WTC11 (cell line): ENCODE measurements around the gene ZMYND8. TPM values are rescaled to one million over a fixed set of nuclear protein-coding genes. Genes with fewer than 3 reads are reported as not detected.

Experiments
- ATAC-seq: fragments of 200-7000 bp; cut with Tn5 transposase; 2 replicates; pipeline ENCODE4 v1.10.0; 2021; ENCODE audit warnings: mild to moderate bottlenecking, moderate library complexity
- CTCF ChIA-PET: fragments of 300-600 bp; sonication (Branson Sonifier 250); formaldehyde crosslinking; loops from one replicate; lab custom pipeline; 2021; ENCODE audit warnings: antibody characterized with exemption; lab: Charles Lee
- POLR2A ChIA-PET: fragments of 350-600 bp; sonication (Branson Sonifier 250); formaldehyde crosslinking; loops from one replicate; lab custom pipeline; 2021; ENCODE audit warnings: antibody characterized with exemption; lab: Charles Lee
- DNase-seq: peaks from one replicate; pipeline ENCODE4 v3.0.0; 2021; ENCODE audit warnings: low spot score
- H3K27ac Mint-ChIP-seq: 2 replicates; pipeline ENCODE4 v1.8.0; 2021; ENCODE audit warnings: mixed read lengths
- H3K27me3 Mint-ChIP-seq: 2 replicates; pipeline ENCODE4 v1.8.0; 2021; ENCODE audit warnings: low read depth, mild to moderate bottlenecking, moderate library complexity, mixed read lengths
- H3K36me3 Mint-ChIP-seq: 2 replicates; pipeline ENCODE4 v1.8.0; 2021; ENCODE audit warnings: mixed read lengths
- H3K4me1 Mint-ChIP-seq: 2 replicates; pipeline ENCODE4 v1.8.0; 2022; ENCODE audit warnings: mixed read lengths
- H3K4me3 Mint-ChIP-seq: 2 replicates; pipeline ENCODE4 v1.8.0; 2021; ENCODE audit warnings: mild to moderate bottlenecking, moderate library complexity, mixed read lengths
- H3K9me3 Mint-ChIP-seq: 2 replicates; pipeline ENCODE4 v1.8.0; 2021; ENCODE audit warnings: mixed read lengths
- CREM ChIP-seq: sonication (generic); formaldehyde crosslinking; IDR thresholded peaks from 2 replicates; pipeline ENCODE4 v1.8.1; 2022; ENCODE audit warnings: mild to moderate bottlenecking, missing genetic modification reagents, moderate library complexity
- GTF2I ChIP-seq: fragments of 250-450 bp; sonication (Bioruptor Pico); conservative IDR thresholded peaks from 2 replicates; pipeline ENCODE4 v1.4.0; 2021; ENCODE audit warnings: mild to moderate bottlenecking
- NR1H2 ChIP-seq: sonication (generic); formaldehyde crosslinking; IDR thresholded peaks from 2 replicates; pipeline ENCODE4 v1.9.0; 2021; ENCODE audit warnings: mild to moderate bottlenecking, moderate library complexity, missing genetic modification reagents
- ZNF232 ChIP-seq: sonication (generic); formaldehyde crosslinking; IDR thresholded peaks from 2 replicates; pipeline ENCODE4 v1.8.0; 2022; ENCODE audit warnings: mild to moderate bottlenecking, missing genetic modification reagents
- ZNF423 ChIP-seq: fragments of 250-450 bp; sonication (Bioruptor Pico); IDR thresholded peaks from 2 replicates; pipeline ENCODE4 v2.1.2; 2022; ENCODE audit warnings: mild to moderate bottlenecking, moderate library complexity
- total RNA-seq: library from RNA; stranded (reverse); gene quantifications from 3 replicates; pipeline ENCODE4 v1.2.3, GENCODE V29; 2021
- TF ChIP-seq, protein P1 (sequence below): fragments of 250-450 bp; sonication (Bioruptor Pico); IDR thresholded peaks from 2 replicates; pipeline ENCODE4 v1.9.0; 2021; ENCODE audit warnings: mild to moderate bottlenecking, borderline replicate concordance
- TF ChIP-seq, protein P2 (sequence below): sonication (generic); formaldehyde crosslinking; IDR thresholded peaks from 2 replicates; pipeline ENCODE4 v1.8.1; 2023; ENCODE audit warnings: mild to moderate bottlenecking, missing genetic modification reagents, moderate library complexity
- TF ChIP-seq, protein P3 (sequence below): sonication (generic); formaldehyde crosslinking; IDR thresholded peaks from 2 replicates; pipeline ENCODE4 v1.8.0; 2023; ENCODE audit warnings: mild to moderate bottlenecking, missing genetic modification reagents
- TF ChIP-seq, protein P4 (sequence below): fragments of 250-450 bp; sonication (Bioruptor Pico); IDR thresholded peaks from 2 replicates; pipeline ENCODE4 v2.1.2; 2022; ENCODE audit warnings: mild to moderate bottlenecking, moderate library complexity
- TF ChIP-seq, protein P5 (sequence below): sonication (generic); formaldehyde crosslinking; IDR thresholded peaks from 2 replicates; pipeline ENCODE4 v1.8.0; 2022; ENCODE audit warnings: missing genetic modification reagents

ZMYND8 gene
- total RNA-seq, 1 experiment from 2014 or later: 114 TPM

DNA sequence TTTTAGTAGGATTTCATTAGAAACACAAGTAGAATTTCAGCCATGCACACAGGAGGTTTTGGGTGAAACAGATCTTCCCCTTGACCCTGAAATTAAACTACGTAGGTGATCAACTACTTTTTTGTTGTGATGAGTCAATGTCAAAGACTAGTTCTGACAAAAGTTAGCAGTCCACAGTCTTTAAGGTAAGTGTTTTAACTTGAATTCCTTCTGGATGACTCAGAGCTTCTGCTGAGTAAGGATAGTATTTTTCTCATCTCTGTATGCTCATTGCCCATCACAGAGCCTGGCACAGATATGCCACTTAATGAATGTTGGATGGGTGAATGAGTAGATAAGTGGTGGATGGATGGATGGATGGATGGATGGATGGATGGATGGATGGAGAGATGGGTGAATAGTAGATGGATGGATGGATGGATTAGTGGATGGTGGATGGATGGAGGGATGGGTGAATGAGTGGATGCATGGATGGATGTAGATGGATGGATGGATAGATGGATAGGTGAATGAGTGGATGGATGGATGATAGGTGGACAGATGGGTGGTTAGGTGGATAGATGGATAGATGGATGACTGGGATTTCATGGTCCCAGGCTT, 165.3 kb downstream of the ZMYND8 start:
- no peak overlapping the region for H3K4me3 Mint-ChIP-seq
- H3K27me3 Mint-ChIP-seq: no peaks in the 10 kb centered on the region
- no peaks in the 10 kb centered on the region for H3K36me3 Mint-ChIP-seq
- ATAC-seq (no peak), DNase-seq (no peak)
- peaks cover 5% of the 10 kb centered on the region; the same call in 1 of the 2 replicates for H3K4me1 Mint-ChIP-seq
- ChIA-PET CTCF (interaction anchor here (1.2 kb wide), 1 partner anchor 15 kb away, joined by 3 read pairs; no protein-coding TSS in a partner anchor), POLR2A (no interaction called here)
- H3K9me3 Mint-ChIP-seq: no peaks in the 10 kb centered on the region
- H3K27ac Mint-ChIP-seq: no peak overlapping the region
- TF ChIP-seq ZNF232 (CRISPR knock-in tag) (no peak), CREM (CRISPR knock-in tag) (no peak), NR1H2 (CRISPR knock-in tag) (no peak), ZNF423 (CRISPR knock-in tag) (no peak), GTF2I (CRISPR knock-in tag) (no peak)
- TF ChIP-seq, protein P1, sequence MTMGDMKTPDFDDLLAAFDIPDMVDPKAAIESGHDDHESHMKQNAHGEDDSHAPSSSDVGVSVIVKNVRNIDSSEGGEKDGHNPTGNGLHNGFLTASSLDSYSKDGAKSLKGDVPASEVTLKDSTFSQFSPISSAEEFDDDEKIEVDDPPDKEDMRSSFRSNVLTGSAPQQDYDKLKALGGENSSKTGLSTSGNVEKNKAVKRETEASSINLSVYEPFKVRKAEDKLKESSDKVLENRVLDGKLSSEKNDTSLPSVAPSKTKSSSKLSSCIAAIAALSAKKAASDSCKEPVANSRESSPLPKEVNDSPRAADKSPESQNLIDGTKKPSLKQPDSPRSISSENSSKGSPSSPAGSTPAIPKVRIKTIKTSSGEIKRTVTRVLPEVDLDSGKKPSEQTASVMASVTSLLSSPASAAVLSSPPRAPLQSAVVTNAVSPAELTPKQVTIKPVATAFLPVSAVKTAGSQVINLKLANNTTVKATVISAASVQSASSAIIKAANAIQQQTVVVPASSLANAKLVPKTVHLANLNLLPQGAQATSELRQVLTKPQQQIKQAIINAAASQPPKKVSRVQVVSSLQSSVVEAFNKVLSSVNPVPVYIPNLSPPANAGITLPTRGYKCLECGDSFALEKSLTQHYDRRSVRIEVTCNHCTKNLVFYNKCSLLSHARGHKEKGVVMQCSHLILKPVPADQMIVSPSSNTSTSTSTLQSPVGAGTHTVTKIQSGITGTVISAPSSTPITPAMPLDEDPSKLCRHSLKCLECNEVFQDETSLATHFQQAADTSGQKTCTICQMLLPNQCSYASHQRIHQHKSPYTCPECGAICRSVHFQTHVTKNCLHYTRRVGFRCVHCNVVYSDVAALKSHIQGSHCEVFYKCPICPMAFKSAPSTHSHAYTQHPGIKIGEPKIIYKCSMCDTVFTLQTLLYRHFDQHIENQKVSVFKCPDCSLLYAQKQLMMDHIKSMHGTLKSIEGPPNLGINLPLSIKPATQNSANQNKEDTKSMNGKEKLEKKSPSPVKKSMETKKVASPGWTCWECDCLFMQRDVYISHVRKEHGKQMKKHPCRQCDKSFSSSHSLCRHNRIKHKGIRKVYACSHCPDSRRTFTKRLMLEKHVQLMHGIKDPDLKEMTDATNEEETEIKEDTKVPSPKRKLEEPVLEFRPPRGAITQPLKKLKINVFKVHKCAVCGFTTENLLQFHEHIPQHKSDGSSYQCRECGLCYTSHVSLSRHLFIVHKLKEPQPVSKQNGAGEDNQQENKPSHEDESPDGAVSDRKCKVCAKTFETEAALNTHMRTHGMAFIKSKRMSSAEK (CRISPR knock-in tag): no peak
- TF ChIP-seq, protein P2, sequence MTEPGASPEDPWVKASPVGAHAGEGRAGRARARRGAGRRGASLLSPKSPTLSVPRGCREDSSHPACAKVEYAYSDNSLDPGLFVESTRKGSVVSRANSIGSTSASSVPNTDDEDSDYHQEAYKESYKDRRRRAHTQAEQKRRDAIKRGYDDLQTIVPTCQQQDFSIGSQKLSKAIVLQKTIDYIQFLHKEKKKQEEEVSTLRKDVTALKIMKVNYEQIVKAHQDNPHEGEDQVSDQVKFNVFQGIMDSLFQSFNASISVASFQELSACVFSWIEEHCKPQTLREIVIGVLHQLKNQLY (CRISPR knock-in tag): no peak
- TF ChIP-seq, protein P3, sequence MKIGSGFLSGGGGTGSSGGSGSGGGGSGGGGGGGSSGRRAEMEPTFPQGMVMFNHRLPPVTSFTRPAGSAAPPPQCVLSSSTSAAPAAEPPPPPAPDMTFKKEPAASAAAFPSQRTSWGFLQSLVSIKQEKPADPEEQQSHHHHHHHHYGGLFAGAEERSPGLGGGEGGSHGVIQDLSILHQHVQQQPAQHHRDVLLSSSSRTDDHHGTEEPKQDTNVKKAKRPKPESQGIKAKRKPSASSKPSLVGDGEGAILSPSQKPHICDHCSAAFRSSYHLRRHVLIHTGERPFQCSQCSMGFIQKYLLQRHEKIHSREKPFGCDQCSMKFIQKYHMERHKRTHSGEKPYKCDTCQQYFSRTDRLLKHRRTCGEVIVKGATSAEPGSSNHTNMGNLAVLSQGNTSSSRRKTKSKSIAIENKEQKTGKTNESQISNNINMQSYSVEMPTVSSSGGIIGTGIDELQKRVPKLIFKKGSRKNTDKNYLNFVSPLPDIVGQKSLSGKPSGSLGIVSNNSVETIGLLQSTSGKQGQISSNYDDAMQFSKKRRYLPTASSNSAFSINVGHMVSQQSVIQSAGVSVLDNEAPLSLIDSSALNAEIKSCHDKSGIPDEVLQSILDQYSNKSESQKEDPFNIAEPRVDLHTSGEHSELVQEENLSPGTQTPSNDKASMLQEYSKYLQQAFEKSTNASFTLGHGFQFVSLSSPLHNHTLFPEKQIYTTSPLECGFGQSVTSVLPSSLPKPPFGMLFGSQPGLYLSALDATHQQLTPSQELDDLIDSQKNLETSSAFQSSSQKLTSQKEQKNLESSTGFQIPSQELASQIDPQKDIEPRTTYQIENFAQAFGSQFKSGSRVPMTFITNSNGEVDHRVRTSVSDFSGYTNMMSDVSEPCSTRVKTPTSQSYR (CRISPR knock-in tag): no peak
- TF ChIP-seq, protein P4, sequence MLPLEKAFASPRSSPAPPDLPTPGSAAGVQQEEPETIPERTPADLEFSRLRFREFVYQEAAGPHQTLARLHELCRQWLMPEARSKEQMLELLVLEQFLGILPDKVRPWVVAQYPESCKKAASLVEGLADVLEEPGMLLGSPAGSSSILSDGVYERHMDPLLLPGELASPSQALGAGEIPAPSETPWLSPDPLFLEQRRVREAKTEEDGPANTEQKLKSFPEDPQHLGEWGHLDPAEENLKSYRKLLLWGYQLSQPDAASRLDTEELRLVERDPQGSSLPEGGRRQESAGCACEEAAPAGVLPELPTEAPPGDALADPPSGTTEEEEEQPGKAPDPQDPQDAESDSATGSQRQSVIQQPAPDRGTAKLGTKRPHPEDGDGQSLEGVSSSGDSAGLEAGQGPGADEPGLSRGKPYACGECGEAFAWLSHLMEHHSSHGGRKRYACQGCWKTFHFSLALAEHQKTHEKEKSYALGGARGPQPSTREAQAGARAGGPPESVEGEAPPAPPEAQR (CRISPR knock-in tag): no peak

DNA sequence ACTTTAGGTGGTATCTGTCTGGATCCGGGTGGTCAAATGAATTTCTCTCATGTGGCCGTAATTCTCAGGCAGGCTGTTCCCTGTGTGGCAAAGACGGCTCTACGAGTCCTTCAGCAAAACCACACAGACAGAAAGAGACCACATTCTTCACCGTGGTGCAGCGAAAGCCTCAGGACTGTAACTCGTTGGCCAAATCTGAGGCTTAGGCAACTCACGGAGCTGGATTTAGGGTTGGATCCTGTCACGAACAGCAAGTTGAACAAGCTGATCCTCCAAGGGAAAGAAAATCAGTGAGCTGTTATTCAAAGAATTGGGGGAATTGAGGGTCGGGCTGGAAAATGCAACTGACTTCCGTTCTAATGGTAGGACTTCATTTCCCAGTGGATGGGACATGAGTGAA, 167.4 kb downstream of the ZMYND8 start:
- ATAC-seq: no peak
- no peak overlapping the region for H3K4me3 Mint-ChIP-seq
- POLR2A ChIA-PET: no interaction called here
- no peaks in the 10 kb centered on the region for H3K9me3 Mint-ChIP-seq
- no peaks in the 10 kb centered on the region for H3K36me3 Mint-ChIP-seq
- no peaks in the 10 kb centered on the region for H3K27me3 Mint-ChIP-seq
- DNase-seq: no peak
- CTCF ChIA-PET: interaction anchor here (1.0 kb wide), 1 partner anchor 195 kb away, joined by 5 read pairs; no protein-coding TSS in a partner anchor
- TF ChIP-seq, protein P5, sequence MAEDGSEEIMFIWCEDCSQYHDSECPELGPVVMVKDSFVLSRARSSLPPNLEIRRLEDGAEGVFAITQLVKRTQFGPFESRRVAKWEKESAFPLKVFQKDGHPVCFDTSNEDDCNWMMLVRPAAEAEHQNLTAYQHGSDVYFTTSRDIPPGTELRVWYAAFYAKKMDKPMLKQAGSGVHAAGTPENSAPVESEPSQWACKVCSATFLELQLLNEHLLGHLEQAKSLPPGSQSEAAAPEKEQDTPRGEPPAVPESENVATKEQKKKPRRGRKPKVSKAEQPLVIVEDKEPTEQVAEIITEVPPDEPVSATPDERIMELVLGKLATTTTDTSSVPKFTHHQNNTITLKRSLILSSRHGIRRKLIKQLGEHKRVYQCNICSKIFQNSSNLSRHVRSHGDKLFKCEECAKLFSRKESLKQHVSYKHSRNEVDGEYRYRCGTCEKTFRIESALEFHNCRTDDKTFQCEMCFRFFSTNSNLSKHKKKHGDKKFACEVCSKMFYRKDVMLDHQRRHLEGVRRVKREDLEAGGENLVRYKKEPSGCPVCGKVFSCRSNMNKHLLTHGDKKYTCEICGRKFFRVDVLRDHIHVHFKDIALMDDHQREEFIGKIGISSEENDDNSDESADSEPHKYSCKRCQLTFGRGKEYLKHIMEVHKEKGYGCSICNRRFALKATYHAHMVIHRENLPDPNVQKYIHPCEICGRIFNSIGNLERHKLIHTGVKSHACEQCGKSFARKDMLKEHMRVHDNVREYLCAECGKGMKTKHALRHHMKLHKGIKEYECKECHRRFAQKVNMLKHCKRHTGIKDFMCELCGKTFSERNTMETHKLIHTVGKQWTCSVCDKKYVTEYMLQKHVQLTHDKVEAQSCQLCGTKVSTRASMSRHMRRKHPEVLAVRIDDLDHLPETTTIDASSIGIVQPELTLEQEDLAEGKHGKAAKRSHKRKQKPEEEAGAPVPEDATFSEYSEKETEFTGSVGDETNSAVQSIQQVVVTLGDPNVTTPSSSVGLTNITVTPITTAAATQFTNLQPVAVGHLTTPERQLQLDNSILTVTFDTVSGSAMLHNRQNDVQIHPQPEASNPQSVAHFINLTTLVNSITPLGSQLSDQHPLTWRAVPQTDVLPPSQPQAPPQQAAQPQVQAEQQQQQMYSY (CRISPR knock-in tag): peak; percentile 79
- TF ChIP-seq ZNF423 (CRISPR knock-in tag): no peak
- H3K4me1 Mint-ChIP-seq: peaks cover 4% of the 10 kb centered on the region; the same call in 1 of the 2 replicates
- H3K27ac Mint-ChIP-seq: no peak overlapping the region
